GM19239 (cell line): Measurements from ENCODE around the gene RNF5.

Source experiments
- DNase-seq: peaks from one replicate; pipeline ENCODE4 v3.0.0; 2011; ENCODE audit warnings: low spot score; ENCODE audit not compliant: insufficient read length
- FAIRE-seq: peaks from 2 replicates; lab custom pipeline; 2011; peaks lifted over from hg19 to GRCh38; lab: Jason Lieb, UNC

The RNF5 gene

GRCh38 chr6:32151863-32152768, 26.1 kb upstream of the RNF5 start, which contains the start of gene PRRT1:
Gene PRRT1, minus strand, starts transcription at chr6:32151939. Its CDS starts 112 bp downstream, at chr6:32151827.
- no peak for FAIRE-seq
- no peak for DNase-seq

- DNase-seq = no peak
- FAIRE-seq = no peak
Measured at GRCh38 chr6:32152769-32153563, 25.2 kb upstream of the RNF5 start.

- DNase-seq = peak; percentile 62
- FAIRE-seq = peak; percentile 26
Measured at GRCh38 chr6:32153564-32154513, 24.4 kb upstream of the RNF5 start, which contains the start of gene PPT2. Gene PPT2, plus strand, starts transcription at chr6:32154141. Its CDS starts 454 bp downstream, at chr6:32154595.

- DNase-seq (peak; percentile 88), FAIRE-seq (peak; percentile 82)
Measured at GRCh38 chr6:32154514-32155161, 23.6 kb upstream of the RNF5 start.

- DNase-seq (no peak), FAIRE-seq (no peak)
Measured at GRCh38 chr6:32156891-32157290, 21.3 kb upstream of the RNF5 start.

- no peak for DNase-seq
- no peak for FAIRE-seq
Measured at GRCh38 chr6:32158052-32158451, 20.2 kb upstream of the RNF5 start.

GRCh38 chr6:32163559-32164258, 14.5 kb upstream of the RNF5 start:
- FAIRE-seq = no peak
- DNase-seq = no peak

- FAIRE-seq = no peak
- DNase-seq = no peak
Measured at GRCh38 chr6:32164295-32164694, 13.9 kb upstream of the RNF5 start, which contains the start of gene EGFL8. Gene EGFL8, plus strand, starts transcription at chr6:32164595. Its CDS starts 1,571 bp downstream, at chr6:32166166.

- DNase-seq = no peak
Measured at GRCh38 chr6:32166411-32167061, 11.7 kb upstream of the RNF5 start.

GRCh38 chr6:32167154-32167760, 10.9 kb upstream of the RNF5 start:
- no peak for FAIRE-seq

More at GRCh38 chr6:32166411-32167061, 11.7 kb upstream of the RNF5 start:
- no peak for FAIRE-seq

GRCh38 chr6:32167761-32168262, 10.4 kb upstream of the RNF5 start:
- FAIRE-seq = no peak
- DNase-seq = no peak

More at GRCh38 chr6:32167154-32167760, 10.9 kb upstream of the RNF5 start:
- no peak for DNase-seq

GRCh38 chr6:32168350-32168749, 9.9 kb upstream of the RNF5 start:
- FAIRE-seq (no peak), DNase-seq (no peak)

- FAIRE-seq (no peak), DNase-seq (no peak)
Measured at GRCh38 chr6:32168807-32169591, 9.2 kb upstream of the RNF5 start.

- DNase-seq (no peak), FAIRE-seq (no peak)
Measured at GRCh38 chr6:32170294-32170693, 7.9 kb upstream of the RNF5 start.

GRCh38 chr6:32171234-32171633, 7.0 kb upstream of the RNF5 start:
- DNase-seq (no peak), FAIRE-seq (no peak)

- no peak for FAIRE-seq
- no peak for DNase-seq
Measured at GRCh38 chr6:32173051-32173727, 5.0 kb upstream of the RNF5 start.
